Left renal cortex interstitium (tissue), 4 donors: ENCODE results near the gene ZNF407. TPM values are rescaled to one million over a fixed set of nuclear protein-coding genes. Genes with fewer than 3 reads are reported as not detected.

Experiments
- DNase-seq, 4 donors: peaks; one replicate each; pipeline ENCODE4 v3.0.0-alpha.2; 2013; ENCODE audit warnings: low read depth in 4 of 4, low spot score in 2 of 4, missing footprints in 1 of 4
- polyA plus RNA-seq, 4 donors: library from polyadenylated mRNA; unstranded; fragments of 120-200 nt; gene quantifications; one replicate each; pipeline ENCODE4 v1.2.1, GENCODE V29; 2013; ENCODE audit not compliant: insufficient read length in 4 of 4

The ZNF407 gene
- polyA plus RNA-seq, 4 donors = 9.8 to 10.1 (median 10.1) TPM

DNA sequence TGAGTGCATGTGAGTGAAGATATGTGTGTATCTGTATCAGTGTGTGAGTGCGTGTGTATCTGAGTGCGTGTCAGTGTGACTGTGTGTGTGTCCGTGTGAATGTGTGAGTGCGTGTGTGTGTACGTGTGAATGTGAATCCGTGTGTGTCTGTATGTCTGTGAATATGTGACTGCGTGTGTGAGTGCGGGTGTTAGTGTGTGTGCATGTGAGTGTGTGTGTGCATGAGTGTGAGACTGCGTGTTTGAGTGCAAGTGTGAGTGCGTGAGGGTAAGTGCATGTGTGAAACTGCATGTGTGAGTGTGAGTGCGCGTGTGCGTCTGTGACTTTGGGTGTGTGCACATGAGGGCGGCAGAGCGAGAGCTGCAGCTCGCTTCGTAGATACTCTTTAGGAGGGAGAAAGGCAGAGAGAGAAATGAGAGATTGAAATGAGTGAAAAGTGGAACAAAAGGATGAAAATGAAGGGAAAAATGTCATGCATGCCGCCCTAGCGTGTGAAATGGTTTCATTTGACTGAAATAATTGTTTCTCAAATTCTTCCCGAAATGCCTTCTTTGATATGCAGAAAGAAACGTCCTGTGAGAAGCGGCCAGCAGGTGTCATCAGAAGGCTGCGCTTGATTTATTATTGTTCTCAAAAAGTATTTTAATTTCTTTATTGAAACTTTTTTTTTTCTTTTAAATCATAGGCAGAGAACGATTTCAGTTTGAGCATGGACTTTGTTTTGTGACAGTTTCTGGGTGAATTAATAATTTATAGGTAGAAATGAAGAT, 25.6 kb downstream of the ZNF407 start:
- no peak for DNase-seq

- DNase-seq = no peak
Observed at GRCh38 chr18:74624466-74624865, 26.8 kb downstream of the ZNF407 start.

DNA sequence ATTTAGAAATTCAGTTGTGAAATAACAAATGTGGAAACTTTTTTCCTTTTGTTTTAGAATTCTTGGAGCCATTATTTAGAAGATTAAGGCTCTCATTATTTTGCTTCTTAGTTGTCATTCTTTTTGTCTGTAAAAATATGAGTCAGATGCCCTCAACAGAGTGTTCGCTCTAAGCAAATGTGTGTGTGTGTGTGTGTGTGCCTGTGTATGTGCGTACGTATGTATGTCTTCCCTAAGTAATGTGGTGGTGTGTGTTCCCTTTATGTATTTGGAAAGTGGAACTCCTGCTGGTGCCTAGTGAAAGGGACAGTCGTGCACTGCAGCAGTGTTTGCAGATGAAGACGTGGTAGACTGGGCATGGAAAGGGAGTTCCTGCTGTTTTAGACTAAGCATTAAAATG, 27.5 kb downstream of the ZNF407 start:
- no peak for DNase-seq

DNA sequence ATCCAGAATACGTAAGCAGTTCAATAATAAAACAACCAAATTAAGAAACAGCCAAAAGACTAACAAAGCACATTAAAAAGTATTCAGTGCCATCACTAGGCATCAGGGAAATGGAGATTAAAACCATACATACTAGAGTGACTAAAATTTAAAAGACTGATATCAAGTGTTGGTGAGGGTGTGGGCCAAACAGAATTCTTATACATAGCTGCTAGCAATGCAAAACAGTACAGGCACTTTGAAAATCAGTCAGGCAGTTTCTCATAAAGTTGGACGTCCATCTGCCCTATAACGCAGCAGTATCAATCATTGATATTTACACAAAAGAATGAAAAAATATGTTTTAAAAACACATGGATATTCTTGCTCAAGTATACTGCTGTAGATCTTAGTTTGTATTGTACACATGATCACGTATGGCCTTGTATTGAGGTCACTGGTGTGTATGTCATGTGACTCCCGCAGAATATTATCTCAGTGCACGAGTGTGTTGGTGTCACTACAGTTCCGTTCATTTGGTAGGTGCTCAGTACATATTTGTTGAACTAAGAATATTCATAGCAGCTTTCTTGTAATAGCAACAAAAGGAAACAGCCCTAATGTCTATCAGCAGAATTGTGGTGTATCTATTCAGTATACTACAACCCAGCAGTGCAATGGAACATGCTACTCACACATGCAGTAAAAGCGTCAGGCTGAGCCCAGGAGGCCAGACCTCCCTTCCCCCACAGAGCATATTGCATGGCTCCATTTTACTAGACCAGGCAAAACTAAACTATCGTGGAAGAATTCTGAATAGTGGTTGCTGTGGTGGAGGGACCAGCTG, 28.6 kb downstream of the ZNF407 start:
- DNase-seq = no peak

DNA sequence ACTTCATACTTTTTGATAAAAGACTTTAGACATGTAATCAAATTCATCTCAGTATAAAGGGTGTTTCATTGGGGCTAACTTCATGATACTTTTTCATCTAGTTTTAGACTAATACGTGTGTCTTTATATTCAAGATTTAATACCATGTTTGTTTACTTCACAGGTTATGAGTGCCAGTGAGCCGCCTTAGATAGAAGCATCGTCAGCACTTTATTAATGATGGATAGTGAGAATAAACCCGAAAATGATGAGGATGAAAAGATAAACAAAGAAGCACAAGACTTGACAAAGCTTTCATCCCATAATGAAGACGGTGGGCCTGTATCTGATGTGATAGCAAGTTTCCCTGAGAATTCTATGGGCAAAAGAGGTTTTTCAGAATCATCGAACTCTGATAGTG, 33.1 kb downstream of the ZNF407 start:
- no peak for DNase-seq

- DNase-seq = no peak
Observed at GRCh38 chr18:74631212-74631611, 33.5 kb downstream of the ZNF407 start.

DNA sequence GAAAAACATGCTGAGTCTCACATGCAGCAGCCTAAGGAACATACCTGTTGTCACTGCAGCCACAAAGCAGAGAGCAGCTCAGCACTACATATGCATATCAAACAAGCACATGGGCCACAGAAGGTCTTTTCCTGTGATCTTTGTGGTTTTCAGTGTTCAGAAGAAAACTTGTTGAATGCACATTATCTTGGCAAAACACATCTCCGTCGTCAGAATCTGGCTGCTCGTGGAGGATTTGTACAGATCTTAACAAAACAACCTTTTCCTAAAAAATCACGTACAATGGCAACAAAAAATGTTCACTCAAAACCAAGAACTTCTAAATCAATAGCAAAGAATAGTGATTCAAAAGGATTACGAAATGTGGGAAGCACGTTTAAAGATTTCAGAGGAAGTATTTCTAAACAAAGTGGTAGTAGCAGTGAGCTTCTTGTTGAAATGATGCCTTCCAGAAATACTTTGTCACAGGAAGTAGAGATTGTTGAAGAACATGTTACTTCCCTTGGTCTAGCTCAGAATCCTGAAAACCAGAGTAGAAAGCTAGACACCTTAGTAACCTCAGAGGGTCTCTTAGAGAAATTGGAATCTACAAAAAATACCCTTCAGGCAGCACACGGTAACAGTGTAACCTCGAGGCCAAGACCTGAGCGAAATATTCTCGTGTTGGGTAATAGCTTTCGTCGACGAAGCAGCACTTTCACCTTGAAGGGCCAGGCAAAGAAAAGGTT, 34.1 kb downstream of the ZNF407 start:
- no peak for DNase-seq

- no peak for DNase-seq
Observed at GRCh38 chr18:74632351-74632679, 34.6 kb downstream of the ZNF407 start.

DNA sequence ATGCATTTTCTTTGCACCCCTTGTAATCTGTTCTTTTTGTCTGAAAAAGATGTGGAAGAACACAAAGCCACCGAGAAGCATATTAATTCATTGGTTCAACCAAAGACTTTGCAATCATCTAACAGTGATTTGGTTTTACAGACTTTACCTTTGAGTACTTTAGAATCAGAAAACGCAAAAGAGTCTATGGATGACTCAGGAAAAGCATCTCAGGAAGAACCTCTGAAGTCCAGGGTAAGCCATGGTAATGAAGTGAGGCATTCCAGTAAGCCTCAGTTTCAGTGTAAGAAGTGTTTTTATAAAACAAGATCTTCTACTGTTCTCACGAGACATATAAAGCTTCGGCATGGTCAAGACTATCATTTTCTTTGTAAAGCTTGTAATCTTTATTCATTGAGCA, 35.2 kb downstream of the ZNF407 start:
- no peak for DNase-seq

DNA sequence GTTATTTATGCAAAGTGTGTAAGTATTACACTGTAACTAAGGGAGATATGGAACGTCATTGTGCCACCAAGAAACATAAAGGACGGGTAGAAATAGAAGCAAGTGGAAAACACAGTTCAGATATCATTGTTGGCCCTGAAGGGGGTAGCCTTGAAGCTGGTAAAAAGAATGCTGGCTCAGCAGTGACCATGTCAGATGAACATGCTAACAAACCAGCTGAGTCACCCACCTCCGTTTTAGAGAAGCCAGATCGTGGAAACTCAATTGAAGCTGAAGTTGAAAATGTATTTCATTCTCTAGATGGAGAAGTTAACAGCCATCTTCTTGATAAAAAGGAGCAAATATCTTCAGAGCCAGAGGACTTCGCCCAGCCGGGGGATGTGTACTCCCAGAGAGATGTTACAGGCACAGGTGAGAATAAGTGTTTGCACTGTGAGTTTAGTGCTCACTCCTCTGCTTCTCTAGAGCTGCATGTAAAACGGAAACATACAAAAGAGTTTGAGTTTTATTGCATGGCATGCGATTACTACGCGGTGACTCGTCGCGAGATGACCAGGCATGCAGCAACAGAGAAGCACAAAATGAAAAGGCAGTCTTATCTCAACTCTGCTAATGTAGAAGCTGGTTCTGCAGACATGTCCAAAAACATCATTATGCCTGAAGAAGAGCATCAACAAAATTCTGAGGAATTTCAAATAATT, 36.1 kb downstream of the ZNF407 start:
- no peak for DNase-seq

DNA sequence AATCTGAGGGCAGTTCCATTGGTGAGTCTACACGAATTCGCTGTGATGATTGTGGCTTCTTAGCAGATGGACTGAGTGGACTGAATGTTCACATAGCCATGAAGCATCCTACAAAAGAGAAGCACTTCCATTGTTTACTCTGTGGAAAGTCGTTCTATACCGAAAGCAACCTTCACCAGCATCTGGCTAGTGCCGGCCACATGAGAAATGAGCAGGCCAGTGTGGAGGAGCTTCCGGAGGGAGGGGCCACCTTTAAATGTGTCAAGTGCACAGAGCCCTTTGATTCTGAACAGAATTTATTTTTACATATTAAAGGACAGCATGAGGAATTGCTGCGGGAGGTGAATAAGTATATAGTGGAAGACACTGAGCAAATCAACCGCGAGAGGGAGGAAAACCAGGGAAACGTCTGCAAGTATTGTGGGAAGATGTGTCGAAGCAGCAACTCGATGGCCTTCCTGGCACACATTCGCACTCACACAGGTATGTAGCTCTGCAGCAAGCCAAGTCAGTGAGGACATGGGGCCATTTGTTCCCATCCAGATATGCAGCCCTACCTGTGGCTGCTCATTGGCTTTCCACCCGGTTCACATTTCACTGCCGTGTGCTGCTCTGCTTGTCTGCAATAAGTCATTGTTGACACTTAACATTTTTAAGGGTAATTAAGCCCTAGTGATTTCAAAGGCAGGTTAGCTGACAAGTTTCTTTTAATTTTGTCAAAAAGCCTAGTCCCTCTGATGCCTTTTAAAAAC, 37.7 kb downstream of the ZNF407 start:
- peak in 1 of 4 donors; percentile 28 for DNase-seq

- DNase-seq = no peak
Observed at GRCh38 chr18:74637070-74637469, 39.4 kb downstream of the ZNF407 start.

- no peak for DNase-seq
Observed at GRCh38 chr18:74638210-74638609, 40.5 kb downstream of the ZNF407 start.

- no peak for DNase-seq
Observed at GRCh38 chr18:74644713-74645112, 47.0 kb downstream of the ZNF407 start.

GRCh38 chr18:74645679-74646078, 48.0 kb downstream of the ZNF407 start:
- no peak for DNase-seq

GRCh38 chr18:74651327-74652128, 53.9 kb downstream of the ZNF407 start:
- no peak for DNase-seq

DNA sequence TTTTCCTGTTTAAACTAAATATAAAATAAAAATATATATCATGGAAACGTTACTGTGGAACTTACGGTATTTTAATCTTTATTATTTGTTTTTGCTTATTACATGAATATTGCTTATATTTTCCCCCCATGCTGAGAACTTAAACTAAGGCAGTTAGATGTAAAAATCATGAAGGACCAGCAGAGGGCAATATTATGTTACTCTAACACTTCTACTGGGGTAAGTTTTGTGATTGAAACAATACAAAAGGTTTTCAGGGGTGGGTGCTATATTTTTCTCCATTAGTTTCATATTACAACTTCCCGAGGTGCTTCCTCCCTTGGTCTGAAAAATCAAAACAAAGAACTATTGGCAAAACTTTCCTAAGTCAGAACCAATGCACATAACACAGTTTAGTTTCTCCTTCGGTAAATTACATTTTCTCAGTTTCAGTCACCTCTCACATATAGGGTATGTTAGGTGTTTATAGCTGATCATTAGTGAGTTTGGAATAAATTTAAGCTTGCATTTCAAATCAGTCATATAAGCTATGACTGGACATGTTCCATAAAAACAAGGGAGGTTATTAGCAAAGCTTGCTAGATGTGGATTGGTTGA, 54.8 kb downstream of the ZNF407 start:
- peak in 1 of 4 donors; percentile 21 for DNase-seq

DNA sequence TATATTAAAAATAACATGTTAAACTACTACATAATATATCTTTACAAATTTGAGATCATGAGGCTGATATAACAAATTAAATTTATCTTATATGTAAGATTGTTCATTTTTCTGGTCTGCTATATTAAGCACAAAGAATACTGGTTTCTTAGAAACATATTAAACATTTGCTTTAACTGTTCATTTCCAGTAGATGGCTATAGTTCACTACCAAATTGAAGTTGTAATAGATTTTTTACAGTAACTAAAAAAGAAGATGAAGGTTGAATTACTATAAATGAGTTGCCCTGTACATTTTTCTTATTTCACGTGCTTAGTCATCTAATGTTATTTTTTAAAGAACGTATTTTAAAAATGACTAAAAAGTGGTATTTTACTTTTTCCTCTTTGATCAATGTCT, 57.0 kb downstream of the ZNF407 start:
- no peak for DNase-seq

GRCh38 chr18:74661008-74661407, 63.3 kb downstream of the ZNF407 start:
- DNase-seq = no peak
